Femur (tissue), 1 donor: ENCODE data around the gene FCN1.
"Not testable (repeated sequence)": the region's sequence is repeated elsewhere in the genome, so short reads cannot be mapped to it uniquely, and the experiment has no call there.

Experiments
- DNase-seq: peaks from one replicate; pipeline ENCODE4 v3.0.0-alpha.2; 2017

FCN1 gene

DNA sequence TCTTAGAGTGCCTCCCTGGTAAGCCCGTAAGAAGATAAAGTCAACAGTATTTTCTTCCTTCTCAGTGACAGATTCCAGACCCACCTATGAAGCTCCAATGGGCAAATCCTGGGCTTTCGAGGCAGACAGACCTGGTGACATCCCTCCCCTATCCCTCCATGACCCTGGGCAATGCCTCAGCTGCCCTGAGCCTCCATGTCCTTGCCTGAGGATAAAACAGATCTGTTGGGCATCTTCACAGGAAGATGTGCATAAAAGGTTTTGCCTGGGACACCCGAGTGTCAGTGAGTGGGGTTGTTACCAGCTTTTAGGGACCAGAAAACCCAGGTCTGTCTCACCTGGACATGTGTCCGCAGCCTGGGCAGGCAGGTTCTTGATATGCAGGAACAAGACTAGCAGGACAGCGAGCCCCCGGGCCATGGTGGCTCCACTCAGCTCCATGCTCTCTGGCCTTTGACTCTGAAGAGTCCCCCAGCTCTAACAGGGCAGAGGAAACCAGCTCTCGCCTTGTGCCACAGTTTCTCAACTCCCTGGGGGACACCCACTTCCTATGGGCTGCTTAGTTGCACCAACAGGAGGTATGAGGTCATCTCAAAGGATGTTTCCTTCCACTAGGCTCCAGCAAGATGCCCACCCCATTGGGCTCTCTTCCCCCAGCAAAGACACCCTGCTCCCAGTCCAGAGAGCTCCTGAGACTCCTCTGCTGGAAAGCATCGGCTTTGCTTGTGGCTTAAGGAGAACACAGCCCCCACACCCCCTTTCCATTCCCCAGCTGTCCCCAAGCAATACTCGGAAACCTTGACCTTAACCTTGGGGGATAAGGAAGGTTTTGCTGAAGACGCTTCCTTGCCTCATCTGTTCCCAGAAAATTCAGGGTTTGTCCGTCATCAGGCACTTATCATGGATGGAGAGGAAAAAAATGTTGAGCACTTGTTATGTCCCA lies at the start of gene FCN1:
FCN1 (minus strand) TSS at position 482 of the 943 bp plus-strand sequence; CDS start at position 441, 41 bp downstream.
- peak; percentile 24 for DNase-seq

DNA sequence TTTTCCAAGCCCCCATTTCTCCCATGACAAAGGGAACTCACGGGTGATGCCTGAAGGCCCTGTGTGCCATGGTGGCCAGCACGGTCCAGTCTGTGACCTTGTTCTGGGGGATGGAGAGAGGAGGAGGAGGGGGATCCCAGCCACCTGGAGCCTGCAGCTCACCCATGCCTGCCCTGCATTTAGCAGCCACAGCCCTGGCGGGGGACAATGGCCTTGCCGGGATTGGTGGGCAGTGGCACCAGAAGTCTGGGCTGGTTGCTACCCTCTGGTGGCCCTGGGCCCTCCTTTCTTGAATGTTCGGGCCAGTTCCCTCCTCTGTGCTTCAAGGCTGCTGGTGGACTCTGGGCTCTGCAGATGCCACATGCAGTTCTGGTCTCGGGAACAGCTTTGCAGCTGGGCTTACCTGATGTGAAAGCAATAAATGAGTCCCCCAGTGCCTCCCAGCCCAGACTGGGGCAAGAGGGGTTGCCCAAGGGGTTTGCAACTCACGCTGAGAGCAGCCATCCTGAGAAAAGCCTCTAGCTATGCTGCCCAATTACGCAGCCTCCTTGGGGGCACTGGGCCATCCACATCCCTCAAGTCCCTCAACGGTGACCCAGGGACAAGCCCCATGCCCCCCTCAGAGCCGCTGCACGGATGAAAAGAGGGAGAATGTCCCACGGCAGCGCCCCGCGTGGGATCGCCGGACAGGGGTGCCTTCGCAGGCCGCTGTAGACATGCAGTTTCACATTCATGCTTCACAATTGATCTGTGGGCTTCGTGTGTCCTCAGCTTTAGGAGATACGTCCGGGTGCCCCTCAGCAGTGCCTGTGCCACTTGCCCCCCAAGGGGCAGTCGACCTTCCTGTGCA lies 49.2 kb upstream of the FCN1 start:
- DNase-seq = no peak

DNA sequence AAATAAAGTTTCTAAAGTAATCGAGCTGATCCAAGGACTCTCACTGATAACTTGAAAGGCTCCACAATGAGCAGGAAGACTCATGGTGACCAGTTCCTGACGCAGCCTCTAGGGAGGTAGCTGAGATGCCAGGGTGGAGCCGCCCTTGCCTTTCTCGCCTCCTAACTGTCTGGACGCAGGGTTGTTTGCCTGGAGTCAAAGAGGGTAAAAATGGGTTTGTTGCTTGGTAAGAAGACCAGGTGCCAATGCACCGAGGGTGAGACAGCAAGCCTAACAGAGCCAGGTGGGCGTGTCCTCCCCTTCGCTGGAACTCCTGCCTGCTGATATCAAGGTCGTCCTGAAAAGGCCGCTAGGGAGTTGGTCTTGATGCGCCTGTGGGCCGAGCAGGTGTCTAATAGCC lies 48.6 kb upstream of the FCN1 start:
- no peak for DNase-seq

DNA sequence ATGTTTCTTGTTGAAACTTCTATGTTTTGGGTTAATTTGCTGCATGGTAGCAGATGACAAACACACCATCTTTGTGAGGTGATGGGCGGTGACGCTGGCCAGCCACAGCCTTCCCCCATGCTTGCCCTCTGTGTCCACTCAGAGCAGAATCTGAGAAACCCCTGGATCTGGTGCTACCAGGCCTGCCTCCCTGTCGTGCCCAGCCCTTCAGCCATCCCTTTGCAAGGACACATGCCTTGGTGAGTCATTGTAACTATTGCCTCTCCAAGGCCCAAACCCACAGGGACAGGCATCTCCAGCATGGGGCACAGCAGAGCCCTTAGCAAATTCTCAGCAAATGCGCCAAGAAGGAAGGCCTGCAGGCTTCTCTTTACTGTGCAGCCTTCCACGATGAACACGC lies 48.1 kb upstream of the FCN1 start:
- DNase-seq = no peak

DNA sequence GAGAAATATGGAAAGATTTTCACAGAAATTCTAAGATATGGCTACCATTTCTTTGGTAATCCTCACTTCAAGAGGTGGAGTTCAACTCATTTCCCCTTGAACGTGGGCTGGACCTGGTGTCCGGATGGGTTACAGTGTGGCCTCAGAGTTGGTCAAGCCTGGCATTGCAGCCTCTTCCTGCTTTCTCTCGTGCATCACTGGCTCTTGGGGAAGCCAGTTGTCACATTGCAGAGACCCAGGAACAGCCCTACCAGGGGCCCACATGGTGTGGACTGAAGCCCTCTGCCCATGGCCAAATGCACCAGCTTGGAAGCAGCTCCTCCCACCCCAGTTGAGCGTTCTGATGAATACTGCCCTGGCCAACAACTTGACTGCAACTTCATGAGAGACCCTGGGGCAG lies 47.7 kb upstream of the FCN1 start:
- DNase-seq = peak; percentile 42

DNA sequence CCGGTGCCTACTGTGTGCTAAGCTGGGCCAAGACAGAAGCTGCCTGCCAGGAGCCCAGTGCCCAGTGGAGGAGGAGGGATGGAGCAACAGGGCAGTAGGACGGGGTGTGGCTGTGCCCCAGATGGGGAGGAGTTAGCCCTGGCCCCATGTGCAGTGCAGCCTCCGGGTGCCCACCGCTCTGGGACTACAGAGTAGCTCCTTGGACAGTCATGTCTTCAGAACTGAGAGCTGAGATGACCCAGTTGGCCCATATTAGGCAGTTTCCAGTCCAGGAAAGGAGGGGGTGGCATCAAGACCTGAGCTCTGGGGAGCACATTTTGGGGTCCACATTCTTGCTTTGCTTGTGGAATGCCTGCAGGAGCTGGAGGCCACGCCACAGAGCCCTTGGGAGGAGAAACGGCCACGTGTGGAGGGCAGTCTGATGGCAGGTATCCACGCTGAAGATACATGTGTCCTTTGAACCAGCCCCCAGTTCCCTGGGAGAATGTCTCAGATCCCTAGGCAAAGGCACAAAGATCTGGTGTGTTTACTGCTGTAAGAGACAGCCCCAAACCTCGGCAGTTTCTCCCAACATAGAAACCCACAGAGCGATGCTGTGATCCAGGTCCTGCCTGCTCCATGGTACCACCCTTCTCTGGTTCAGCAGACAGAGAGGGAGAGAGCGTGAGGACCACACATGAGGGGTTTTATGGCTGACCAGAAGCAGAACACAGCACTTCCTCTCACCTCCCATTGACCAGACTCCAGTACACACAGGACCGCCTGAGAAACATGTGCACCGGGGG lies 46.8 kb upstream of the FCN1 start:
- peak; percentile 8 for DNase-seq

DNA sequence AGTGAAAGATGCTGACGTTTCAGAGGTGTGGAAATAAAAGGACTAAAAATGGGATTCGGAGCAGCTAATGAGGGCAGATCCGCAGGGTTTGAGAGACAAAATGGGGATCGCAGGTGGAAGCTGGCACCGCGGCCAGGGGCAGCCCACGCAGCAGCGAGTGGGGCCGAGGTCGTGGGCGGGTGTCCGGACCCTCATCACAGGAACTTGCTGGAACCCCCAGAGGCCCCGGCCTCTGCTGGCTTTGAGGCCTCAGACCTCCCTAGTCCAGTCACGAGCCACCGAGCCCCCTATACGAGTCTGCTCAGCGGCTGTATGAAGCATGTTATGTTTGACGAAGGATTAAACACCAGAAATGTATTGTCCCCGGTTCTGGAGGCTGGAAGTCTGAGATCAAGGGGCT lies 45.8 kb upstream of the FCN1 start:
- peak; percentile 7 for DNase-seq

DNA sequence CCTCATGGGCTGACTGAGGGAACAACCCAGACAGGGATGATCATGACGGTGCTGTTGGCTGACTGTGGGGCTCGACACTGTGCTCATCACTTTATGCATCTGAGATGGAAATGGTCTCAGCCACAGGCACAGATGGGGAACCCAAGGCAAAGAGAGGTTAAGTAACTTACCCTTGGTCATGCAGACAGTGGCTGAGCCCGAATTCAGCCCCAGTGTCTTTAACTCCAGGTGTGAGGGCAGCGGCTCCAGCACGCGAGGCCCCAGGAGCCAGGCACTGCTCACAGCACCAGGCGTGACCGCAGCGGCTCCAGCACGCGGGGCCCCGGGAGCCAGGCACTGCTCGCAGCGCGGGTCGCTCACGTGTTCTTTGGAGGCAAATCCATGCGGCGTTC lies 45.3 kb upstream of the FCN1 start:
- DNase-seq = peak; percentile 11

DNA sequence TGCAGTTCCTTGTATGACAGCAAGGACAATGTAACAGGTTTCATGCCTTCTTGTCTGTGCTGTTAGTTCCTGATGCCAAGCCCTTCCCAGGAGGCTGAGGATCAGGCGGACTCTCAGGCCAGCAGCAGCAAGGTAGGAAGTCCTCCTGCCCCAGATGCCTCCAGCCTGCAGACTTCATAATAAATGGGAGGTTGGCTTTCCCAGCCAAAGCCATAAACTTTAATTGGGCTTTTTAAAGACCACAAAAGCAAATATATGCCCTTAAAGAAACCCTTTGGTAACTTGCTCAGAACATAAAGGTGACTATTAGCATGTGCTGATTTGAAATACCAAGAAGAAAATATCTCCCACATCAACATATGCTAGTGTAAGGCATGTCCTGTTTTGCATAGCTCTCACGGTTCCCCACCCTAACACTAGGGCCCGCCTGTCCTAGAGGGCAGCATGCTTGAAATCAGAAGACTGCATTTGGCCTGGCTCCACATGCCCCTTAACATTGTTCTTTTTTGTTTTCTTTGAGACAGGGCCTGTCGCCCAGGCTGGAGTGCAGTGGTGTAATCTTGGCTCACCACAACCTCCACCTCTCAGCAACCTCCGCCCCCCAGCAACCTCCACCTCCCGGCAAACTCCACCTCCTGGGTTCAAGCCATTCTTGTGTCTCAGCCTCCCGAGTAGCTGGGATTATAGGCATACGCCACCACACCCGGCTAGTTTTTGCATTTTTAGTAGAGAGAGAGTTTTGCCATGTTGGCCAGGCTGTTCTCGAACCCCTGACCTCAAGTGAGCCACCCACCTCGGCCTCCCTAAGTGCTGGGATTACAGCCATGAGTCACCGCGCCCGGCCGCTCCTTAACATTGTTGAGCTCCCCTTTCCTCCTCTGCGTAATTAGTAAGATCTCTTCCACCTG lies 44.6 kb upstream of the FCN1 start:
- DNase-seq = peak; percentile 12

DNA sequence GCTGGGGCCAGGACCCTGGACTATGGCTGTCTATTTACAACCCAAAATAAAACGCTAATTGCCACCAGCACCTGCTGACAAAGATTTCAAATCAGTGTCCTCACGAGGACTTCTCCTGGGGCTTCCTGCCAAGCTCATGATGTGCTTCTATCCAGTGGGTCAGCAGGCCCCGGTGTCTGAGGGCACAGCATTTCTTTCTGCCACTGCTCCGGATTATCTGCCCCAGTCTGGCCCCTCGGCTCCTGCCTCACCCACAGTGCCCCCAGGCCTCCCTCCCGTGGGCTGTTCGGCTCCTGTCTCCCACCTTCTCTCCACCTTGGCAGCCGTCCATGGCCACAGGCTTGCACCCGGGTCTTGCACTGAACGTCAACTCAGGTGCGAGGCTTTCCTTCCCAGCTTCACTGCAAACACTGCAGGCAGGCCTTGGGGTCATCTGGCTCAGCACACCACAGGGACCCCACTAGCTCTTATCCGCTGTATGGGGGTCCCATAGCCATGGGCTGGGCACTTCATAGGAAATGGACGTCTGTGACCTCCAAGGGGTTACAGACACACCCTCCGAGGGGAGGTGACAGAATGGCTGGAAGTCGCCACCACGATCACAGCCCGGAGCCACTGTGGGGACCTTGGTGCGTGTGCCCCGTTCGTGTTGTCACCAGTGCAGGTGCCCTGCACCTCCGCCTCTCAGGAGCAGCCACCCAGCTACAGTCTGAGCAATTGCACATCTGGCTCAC lies 43.8 kb upstream of the FCN1 start:
- peak; percentile 20 for DNase-seq

DNA sequence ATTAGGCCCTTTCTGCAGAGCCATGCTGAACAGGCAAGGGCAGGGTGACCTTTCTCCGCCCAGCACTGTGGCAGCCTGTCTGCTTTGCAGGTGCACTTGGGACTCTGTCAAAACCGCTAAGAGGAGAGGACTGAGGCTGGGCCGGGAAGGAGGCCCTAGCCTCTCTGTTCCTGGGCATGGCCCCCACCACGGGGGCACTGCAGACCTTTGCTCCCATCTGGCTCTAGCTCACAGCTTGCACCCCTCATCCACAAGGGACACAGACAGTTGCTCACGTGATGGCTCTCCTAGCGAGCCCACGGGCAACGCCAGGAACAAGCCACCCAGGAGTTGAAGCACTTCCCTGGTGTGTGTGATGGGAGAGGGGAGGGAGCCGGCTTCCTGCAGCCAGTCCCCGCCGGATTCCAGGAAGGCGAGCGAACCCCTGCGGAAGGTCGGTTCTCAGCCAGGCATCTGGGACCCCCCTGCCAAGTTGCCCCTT lies 43.0 kb upstream of the FCN1 start:
- DNase-seq = peak; percentile 11

DNA sequence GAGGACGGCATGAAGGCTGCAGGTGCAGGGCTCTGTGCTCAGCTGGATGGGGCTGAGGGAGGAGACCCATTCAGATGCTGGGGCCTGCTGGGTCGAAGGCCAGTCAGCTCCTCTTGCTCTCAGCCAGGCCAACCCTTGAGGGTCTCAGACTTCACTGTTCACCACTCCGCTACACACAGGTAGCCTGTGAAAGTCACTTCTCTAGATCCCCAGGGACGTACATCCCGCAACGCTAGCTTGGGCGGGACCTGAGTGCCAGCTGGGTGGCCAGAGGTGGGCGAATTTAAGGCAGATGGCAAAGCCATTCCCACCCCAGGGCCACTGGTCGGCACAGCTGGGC lies 42.2 kb upstream of the FCN1 start:
- no peak for DNase-seq

DNA sequence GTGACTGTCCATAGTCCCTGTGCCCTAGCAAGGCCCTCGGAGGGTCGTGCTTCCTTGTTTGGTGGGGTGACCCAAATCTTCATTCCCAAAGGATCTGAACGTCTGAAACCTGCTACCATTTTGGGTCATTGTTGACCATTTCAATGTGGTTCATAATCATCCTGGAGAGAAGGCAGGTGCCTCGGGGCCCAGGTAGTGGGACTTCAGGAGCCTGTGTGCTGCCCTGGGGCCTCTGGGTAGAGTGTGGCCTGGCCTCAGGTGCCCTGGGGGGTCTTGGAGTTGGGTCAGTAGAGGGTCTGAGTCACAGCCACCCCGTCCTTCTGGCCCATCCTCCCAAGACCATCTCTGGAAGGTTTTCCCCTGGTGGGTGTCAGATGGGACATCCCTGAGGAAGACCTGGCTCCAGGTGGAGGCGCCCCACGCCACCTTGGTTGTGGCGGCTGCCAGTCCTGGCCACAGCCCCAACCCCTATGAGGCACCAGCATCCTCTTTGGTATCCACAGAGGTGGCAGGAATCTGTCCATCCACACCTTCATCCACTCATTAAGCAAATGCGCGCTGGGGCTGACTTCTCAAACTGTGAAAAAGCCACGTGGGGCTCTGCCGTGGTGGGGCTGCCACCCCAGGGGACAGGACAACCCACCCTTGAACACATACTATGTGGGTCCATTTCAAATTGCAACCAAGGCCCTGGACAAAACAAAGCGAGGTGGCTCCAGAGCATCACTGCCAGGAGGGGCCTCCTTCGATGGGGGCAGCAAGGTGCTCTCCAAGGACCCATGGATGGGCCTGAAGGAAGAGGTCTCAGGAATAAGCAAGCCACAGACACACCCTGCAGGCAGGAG lies 41.6 kb upstream of the FCN1 start:
- peak; percentile 10 for DNase-seq

DNA sequence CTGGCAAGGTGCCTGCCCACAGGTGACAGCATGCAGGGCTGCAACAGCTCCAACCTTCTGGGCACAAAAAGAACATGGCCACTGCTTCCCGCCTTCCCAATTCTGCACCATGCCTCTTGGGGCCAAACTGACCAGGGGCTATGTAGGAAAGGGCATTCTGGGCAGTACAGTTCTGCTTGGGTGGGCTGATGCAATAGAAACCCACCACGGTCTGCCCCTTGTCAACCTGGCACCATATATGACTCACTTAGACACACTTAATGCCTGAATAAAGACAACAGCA lies 40.2 kb upstream of the FCN1 start:
- peak; percentile 3 for DNase-seq

DNA sequence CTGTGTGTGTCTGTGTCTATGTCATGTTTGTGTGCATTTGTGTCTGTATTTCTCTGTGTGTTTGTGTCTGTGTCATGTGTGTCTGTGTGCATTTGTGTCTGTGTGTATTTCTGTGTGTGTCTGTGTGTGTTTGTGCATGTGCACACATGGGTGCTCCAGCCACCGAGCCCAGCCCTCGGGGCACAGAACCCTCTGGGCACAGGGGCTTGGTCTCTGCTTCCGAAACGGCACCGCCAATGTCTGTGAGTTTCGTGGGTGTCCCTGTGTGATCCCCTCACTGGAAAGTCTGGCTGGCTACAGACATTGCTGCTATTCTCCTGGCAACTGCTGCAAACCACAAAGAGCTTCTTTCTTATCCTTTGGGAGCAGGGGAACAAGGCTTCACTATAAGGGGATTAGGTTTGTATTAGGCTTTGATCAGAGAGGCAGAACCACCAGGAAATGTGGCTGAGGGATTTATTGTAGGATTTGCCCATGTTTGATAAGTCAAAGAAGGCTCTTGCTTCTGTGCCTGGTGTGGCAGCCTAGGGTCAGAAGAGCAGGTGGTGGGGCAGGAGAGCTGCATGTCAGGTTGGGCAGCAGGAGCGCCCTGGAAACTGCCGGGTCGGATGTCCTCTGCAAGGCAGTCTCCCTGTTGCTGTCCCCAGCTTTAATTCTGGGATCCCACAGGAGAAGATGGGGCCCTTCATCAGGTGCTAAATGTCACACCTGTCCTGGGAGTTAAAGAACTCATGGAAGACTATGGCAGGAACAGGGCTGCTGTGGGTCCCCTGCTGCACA lies 39.6 kb upstream of the FCN1 start:
- DNase-seq = peak; percentile 5

DNA sequence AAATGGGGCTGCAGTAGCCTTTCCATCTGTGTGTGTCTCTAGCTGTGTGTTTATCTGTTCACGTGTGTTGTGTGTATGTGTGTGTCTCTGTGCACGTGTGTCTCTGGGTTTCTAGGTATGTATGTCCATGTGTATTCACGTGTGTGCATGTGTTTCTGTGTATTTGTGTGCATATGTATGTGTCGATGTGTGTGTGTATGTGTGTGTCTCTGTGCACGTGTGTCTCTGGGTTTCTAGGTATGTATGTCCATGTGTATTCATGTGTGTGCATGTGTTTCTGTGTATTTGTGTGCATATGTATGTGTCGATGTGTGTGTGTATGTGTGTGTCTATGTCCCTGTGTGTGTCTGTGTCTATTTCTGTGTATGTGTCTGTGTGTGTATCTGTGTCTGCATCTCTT lies 38.7 kb upstream of the FCN1 start:
- not testable (repeated sequence) for DNase-seq

DNA sequence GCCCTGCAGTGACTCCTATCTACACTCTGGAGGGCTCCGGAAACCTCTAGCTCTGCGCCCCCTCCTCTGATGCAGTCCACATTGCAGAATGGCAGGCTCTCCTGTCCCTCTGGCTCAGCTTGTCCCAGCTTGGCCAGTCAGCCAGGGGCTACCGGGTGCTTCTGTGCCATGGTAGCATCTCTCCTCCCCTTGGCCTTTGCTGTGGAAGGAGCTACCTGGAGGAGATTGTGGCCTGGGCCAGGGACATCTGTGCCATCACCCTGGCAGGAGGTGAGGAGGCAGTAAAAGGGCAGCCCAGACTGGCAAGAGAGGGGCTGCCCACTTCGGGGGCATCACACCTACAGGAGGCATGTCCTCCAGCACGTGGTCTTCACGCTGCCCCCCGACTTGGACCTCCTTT lies 38.1 kb upstream of the FCN1 start:
- no peak for DNase-seq

DNA sequence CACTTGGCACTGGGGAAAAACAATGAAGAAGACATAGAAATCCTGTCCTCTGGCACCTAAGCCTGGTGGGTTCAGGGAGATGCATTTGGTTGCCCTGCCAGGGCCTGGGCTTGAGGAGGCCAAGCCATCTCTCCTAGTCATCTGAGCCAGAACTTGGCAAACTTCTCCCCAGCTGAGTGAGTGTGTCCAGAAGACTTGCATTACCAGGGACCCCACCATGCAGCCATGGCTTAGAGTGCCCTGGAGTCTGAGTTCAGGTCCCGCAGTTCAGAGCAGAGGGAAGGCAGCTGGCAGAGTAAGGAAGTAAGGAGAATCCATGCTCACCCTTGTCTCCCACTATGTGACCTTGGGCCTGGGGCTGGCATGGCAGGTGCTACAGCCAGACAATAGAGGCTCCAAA lies 37.4 kb upstream of the FCN1 start:
- no peak for DNase-seq

DNA sequence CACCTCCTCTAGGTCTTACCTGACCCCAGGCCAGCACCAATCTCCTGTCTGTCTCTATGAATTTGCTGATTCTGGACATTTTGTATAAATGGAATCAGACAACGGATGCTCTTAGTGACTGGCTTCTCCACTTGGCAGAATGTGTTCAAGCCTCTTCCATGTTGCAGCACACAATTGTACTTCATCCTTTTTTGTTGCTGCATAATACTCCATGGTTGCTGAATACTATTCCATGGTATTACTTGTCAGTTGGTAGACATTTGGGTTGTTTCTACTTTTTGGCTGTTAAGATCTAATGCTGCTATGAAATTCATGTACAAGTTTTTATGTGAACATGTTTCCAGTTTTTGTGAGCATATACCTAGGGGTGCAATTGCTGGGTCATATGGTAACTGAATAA lies 34.3 kb upstream of the FCN1 start:
- DNase-seq = no peak

DNA sequence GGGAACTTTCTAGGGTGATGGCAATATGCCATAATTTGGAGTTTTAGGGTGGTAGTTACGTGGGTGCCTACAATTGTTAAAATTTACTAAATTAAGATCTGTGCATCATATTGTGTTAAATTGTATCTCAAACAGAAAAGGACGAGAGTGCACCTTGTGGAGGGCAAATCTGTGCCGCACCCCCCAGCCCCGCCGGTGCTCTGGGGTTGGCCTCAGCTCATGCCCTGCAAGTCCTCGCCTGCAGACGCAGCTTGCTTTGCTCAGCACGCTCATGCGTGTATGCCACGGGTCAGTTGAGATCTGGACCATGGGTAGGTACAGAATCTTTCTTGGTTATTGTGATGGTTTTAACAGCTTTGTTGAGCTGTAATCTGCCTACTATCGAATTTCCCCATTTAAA lies 33.7 kb upstream of the FCN1 start:
- DNase-seq = peak; percentile 5
